A549 treated with AZD2906 at 1 μM for 4 hours (cell line): ENCODE results near the gene PHRF1. TPM values are rescaled to one million over a fixed set of nuclear protein-coding genes. Genes with fewer than 3 reads are reported as not detected.

ENCODE experiments used
- total RNA-seq: library from RNA; stranded (reverse); fragments of 200-300 nt; extraction: Qiagen RNA extraction; gene quantifications from 5 replicates; pipeline ENCODE4 v1.2.3, GENCODE V29; 2022

Gene PHRF1, protein sequence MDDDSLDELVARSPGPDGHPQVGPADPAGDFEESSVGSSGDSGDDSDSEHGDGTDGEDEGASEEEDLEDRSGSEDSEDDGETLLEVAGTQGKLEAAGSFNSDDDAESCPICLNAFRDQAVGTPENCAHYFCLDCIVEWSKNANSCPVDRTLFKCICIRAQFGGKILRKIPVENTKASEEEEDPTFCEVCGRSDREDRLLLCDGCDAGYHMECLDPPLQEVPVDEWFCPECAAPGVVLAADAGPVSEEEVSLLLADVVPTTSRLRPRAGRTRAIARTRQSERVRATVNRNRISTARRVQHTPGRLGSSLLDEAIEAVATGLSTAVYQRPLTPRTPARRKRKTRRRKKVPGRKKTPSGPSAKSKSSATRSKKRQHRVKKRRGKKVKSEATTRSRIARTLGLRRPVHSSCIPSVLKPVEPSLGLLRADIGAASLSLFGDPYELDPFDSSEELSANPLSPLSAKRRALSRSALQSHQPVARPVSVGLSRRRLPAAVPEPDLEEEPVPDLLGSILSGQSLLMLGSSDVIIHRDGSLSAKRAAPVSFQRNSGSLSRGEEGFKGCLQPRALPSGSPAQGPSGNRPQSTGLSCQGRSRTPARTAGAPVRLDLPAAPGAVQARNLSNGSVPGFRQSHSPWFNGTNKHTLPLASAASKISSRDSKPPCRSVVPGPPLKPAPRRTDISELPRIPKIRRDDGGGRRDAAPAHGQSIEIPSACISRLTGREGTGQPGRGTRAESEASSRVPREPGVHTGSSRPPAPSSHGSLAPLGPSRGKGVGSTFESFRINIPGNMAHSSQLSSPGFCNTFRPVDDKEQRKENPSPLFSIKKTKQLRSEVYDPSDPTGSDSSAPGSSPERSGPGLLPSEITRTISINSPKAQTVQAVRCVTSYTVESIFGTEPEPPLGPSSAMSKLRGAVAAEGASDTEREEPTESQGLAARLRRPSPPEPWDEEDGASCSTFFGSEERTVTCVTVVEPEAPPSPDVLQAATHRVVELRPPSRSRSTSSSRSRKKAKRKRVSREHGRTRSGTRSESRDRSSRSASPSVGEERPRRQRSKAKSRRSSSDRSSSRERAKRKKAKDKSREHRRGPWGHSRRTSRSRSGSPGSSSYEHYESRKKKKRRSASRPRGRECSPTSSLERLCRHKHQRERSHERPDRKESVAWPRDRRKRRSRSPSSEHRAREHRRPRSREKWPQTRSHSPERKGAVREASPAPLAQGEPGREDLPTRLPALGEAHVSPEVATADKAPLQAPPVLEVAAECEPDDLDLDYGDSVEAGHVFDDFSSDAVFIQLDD (N-terminal part only)
- 32.6 to 39.0 TPM (median 36.7 TPM) in 5 replicates for total RNA-seq

DNA sequence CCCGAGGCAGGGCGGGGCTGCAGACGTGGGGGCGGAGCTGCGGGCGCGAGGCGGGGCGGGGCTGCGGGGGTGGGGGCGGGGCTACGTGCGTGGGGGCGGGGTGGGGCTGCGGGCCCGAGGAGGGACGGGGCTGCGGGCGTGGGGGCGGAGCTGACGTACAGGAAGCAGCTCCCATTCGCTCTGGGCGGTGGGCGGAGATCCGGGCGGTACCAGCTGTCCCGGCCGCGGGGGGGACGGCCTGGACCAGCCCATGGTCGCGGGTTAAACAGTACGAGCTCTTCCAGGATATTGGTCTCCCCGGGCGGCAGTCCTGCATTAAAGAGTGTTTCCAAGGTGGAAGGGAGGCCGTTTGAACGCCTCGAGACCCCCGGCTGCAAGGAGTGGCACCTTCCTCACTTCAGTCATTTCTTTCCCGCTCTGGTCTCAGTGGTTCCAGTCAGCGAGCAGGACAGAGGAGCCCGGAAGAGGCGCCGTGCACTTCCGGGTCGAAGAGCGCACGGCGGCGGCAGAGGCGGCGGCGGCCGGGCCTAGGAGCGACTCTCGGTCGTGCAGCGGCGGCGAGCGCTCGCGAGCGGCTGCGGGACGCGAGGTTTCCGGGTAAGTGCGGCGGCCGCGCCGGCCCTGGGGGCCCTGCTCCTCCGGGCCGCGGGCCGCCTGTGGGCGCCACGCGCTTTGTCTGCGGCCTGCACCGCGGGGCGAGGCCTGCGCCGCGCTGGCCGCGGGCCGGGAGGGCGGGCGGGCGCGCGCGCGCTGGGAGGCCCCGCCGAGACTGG lies at the start of gene PHRF1:
Gene PHRF1 (plus strand): TSS at position 475 of the 773 bp plus-strand sequence. CDS start 5,043 bp downstream, outside the sequence.

DNA sequence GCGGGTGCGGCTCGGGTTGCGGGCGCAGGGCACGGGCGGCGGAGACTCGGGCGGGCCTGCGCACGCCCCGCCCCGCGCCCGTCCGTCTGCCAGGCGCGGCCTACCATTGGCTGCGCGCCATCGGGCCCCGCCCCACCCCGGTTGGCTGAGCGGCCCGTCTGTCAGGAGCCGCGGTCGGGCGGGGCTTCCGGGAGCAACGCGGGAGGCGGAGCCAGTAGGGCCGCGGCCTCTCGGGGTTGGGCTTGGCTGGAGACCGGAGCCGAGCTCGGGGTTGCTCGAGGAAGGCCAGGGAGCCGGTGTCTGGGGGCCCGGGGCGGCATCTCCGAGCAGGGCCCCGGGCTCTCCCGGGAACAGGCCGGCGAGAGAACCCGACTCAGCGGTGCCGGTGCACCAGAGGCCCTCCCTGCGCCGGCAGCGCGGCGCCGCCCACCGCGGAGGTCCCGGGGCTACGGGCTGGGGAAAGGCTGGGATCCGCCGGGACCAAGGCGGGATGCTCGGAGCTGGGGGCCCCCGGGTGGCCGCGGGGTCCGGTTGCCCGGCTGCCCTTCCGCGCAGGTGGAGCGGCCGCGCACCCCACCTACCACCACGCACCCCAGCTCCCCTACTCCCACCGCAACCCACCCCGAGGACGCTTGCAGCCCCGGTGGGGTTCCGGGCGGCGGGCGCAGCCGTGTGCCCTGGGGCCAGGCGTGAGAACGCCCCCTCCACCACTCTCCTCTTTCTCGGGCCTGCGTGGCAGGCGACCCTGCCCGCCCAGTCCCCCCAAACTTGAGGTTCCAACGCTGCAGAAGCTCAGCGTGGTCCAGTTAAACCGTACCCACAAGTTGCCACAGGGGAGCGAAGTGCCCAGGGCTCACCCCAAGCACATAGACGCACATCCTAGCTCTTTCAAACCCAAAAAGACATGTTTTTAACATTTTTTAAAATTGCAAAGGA lies 40.5 kb upstream of the PHRF1 start, which contains the start of gene HRAS:
Gene HRAS (minus strand): TSS at position 58 of the 936 bp plus-strand sequence.

DNA sequence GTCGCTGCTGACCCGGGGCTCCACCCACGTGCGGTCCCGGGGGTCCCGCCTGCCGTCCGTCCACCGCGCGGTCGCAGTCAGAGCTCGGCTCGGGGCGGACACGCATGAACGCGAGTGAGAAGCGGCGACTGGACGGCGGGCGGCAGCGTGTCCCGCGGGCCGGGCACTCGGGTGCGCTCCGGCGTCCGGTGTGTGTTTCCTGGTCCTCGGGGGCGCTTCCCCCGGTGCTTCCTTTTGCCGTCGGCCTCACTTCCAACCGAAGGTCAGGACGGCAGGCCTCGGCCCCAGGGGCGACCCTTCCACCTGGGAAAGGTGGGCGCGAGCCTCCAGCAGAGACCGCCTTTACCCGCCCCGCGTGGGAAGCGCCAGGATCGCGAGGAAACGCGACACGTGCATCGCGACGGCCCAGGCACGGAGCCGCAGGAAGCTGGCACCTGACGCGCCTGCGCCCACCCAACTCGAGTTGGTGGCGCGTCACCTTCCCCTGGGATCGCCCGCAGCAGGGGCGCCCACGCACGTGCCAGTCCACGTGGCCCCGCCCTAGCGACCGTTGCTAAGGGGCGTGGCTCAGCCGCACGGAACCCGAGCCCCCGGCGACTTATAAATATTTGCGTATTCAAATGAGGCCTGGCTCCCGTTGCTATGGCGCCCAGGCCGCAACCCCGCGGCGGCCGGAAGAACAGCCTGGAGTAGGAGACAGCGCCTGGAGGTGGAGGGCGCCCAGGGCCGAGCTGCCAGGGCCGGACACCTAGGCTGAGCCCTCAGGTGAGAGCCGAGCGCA lies 39.2 kb upstream of the PHRF1 start, which contains the start of gene LRRC56:
Gene LRRC56 (plus strand): TSS at position 687 of the 781 bp plus-strand sequence. CDS start 3,158 bp downstream, outside the sequence.

DNA sequence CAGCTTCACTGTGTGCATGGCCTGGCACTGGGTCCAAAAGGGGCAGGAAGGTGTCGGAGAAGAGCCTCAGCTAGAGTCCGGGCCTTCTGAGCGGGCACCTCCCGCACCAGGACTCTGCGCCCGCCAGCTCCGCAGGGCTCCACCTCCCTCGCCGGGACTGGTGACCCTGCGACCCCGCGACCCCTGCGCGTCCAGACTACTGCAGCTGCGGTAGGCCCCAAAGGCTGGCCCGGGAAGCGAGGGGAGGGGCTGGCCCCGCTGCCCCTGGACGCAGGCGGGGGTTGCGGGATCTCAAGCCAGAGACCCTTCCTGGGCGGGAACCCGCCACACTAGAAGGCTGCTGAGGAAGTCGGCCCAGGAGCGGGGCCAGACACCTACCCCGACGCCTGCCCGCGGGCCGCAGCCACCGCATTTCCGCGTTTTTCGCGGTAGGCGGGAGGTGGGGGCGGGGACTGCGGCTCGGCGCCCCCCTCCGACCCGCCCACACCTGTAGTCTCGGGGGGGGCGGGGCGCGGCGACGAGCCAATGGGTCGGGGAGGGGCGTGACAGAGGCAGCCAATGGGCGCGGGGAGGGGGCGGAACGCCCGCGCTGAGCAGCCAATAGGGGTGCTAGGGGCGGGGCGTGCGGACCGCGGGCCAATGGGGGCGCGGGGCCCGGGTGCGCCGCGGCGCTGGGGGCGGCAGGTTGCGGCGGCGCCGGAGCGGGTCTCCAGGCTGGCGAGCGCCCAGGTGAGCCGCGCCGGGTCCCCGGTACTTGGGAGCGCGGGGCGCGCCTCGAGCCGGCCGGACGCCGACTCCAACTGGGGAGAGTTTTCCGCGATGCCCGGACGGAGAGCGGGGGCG lies 15.7 kb upstream of the PHRF1 start, which contains the start of the genes LMNTD2 and RASSF7:
Gene LMNTD2 (minus strand): TSS at position 434 of the 843 bp plus-strand sequence. CDS start 22 bp downstream, at position 412.
Gene RASSF7 (plus strand): TSS at position 666 of the 843 bp plus-strand sequence. CDS start 799 bp downstream, outside the sequence.

DNA sequence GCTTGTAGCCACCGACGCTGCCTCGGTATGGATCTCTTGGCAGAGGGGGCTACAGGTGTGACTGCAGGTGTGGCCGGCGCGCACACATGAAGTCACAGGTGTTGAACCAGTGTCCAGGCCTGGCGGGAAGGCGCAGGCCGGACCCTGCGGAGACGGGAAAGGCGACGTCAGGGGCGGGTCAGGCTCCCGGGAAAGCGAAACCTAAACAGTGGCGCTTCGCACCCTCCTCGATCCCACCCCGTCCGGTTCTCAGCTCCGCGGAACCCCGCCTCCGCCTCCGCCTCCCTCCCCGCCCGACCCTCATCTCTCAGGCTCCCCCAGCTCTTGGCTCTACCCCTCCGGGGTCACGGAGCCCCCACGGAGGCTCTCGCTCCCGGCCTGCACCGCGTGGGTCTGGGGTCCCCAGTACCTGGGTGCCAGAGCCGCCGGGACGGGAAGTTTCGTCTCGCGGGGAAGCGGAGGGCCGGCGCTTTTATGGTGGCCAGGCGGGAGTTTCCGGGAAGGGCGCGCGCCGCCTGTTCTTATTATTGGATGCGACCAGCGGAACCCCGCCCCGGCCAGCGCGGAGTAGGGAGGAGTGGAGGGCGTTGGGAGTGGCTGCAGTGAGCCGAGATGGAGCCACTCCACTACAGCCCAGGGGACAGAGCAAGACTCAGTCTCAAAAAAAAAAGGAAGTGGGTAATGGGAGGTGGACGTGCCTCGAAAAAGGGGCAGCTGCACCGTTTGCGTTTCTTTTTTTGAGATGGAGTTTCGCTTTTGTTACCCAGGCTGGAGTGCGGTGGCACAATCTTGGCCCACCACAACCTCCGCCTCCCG lies 39.4 kb downstream of the PHRF1 start, which contains the start of gene IRF7:
Gene IRF7 (minus strand): TSS at position 447 of the 816 bp plus-strand sequence. CDS start 586 bp downstream, outside the sequence.

DNA sequence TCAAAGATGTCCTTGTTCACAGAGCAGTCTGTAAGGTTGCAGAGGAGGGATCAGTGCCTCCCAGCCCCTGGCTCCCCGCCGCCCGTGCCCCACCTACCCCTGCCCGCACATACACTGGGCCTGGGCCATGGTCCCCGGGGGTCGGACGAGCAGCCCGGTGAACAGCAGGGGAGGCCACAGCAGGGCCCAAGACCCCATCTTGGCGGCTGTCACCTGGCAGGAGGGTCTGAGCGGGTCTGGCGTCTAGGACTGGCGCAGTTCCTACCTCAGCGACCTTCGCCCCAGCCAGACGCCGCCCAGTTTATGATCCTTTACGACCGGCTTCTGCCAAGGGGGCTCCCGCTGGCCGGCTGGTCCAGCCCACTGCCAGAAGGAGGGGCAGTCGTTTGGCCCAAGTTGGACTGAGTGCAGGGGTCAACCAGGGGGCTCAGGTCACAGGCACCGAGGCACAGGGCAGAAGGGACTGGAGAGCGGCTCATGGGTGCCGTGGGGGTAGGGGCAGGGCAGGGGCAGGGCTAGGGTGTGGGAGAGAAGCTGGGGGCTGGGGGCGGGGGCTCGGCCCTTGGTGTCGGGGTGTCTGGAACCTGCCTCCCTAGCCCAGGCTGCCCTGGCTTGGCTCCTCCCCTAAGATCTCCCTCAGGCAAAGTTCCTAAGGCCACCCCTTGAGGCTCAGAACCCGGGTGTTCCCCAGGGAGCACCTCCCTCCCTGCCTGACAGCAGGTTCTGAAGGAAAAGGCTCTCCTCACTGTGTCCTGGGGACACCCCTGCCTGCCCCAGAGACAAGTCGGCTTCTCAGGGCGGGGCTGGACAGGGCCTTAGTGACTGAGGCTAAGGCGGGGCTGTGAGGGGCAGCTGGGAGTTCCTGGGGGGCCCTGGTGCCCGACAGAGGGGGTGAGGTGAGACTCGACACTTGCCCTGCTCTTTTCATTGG lies 48.7 kb downstream of the PHRF1 start, which contains the start of gene CDHR5:
Gene CDHR5 (minus strand): TSS at position 251 of the 931 bp plus-strand sequence. CDS start 53 bp downstream, at position 198.

DNA sequence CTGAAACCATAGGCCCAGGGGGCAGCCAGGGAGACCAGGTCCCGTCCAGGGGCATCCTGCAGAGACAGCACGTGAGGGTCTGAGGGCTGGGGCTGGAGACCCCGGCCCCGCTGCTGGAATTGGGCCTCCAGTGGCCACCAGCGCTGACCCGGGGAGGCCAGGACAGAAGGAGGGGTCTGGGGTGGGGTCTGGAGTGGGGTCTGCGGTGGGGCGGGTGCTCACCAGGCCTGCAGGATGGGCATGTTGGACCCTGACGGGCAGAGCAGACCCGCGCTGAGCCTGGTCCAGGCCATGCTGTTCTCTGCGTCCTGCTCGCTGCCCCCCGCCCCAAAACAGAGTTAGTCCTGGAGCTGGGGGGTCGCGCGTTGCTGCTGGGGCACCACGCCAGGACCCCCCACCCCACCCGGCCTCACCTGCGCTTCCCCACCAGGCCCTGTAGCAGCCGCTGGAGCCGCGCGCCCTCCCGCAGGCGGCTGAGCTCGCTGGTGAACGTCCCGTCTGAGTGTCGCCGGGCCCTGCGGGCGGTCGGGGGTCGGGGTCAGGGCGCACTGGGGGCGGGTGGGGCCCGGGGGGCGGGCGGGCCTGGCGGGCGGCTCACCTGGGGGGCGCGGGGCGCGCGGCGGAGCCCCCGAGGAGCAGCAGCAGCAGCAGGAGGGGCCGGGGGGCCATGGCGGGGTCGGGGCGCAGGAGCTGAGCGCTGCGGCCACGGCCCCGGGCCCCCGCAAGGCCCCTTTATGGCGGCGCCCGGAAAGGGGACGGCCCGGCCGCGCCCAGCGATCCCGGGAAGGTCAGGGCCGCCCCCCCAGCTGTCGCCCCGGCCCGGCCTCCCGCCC lies 50.4 kb downstream of the PHRF1 start, which contains the start of gene SCT:
Gene SCT (minus strand): TSS at position 707 of the 833 bp plus-strand sequence. CDS start 38 bp downstream, at position 669.

DNA sequence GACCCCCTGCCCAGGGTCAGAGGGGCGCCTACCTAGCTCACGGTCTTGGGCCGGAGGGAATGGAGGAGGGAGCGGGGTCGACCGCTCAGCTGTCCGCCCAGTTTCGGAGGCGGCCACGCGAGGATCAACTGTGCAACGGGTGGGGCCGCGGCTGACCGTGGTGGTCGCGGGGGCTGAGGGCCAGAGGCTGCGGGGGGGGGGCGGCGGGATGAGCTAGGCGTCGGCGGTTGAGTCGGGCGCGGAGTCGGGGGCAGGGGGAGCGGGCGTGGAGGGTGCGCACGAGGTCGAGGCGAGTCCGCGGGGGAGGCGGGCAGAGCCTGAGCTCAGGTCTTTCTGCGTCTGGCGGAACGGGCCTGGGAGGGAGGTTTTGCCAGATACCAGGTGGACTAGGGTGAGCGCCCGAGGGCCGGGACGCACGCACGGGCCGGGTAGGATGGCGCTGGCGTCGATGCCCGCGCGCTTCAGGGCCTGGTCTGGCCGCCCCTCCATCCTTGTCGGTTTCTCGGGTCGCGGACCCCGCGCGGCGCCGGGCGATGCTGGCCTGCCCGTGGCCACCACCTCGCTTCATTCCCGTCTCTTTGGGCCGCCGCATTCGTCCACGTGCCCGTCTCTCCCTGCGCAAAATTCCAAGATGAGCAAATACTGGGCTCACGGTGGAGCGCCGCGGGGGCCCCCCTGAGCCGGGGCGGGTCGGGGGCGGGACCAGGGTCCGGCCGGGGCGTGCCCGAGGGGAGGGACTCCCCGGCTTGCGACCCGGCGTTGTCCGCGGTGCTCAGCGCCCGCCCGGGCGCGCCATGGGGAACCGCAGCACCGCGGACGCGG lies 60.5 kb downstream of the PHRF1 start, which contains the start of gene DRD4:
Gene DRD4 (plus strand): TSS at position 759 of the 822 bp plus-strand sequence. CDS start 36 bp downstream, at position 795.

Other genes starting within 250 kb of the PHRF1 start
- gene B4GALNT4, start 207.0 kb upstream of the PHRF1 start, total RNA-seq = 9.8 to 19.5 TPM (median 14.0 TPM) in 5 replicates
- gene PKP3, start 182.3 kb upstream of the PHRF1 start, total RNA-seq = 30.1 to 40.1 TPM (median 38.2 TPM) in 5 replicates
- gene SIGIRR, start 161.5 kb upstream of the PHRF1 start, total RNA-seq = 57.4 to 92.9 TPM (median 91.1 TPM) in 5 replicates
- gene ANO9, start 134.5 kb upstream of the PHRF1 start, total RNA-seq = 0.44 to 1.1 TPM (median 0.70 TPM) in 5 replicates
- 34.6 to 45.9 TPM (median 44.3 TPM) in 5 replicates for gene PTDSS2, start 126.2 kb upstream of the PHRF1 start, total RNA-seq
- 144 to 193 TPM (median 179 TPM) in 5 replicates for gene RNH1, start 69.2 kb upstream of the PHRF1 start, total RNA-seq
- gene HRAS, start 40.9 kb upstream of the PHRF1 start, total RNA-seq = 118 to 183 TPM (median 159 TPM) in 5 replicates
- 0.65 to 1.1 TPM (median 0.94 TPM) in 5 replicates for gene LRRC56, start 38.9 kb upstream of the PHRF1 start, total RNA-seq
- 1.4 to 3.0 TPM (median 2.9 TPM) in 5 replicates for gene LMNTD2, start 15.7 kb upstream of the PHRF1 start, total RNA-seq
- gene RASSF7, start 15.5 kb upstream of the PHRF1 start, total RNA-seq = 48.7 to 64.3 TPM (median 60.3 TPM) in 5 replicates
- gene IRF7, start 39.5 kb downstream of the PHRF1 start, total RNA-seq = 4.5 to 8.4 TPM (median 7.3 TPM) in 5 replicates
- 0.03 to 0.41 TPM (median 0.09 TPM) in 5 replicates for gene CDHR5, start 48.5 kb downstream of the PHRF1 start, total RNA-seq
- gene SCT, start 50.7 kb downstream of the PHRF1 start, total RNA-seq = not detected in 5 replicates
- 0.20 to 0.34 TPM (median 0.29 TPM) in 5 replicates for gene DRD4, start 60.8 kb downstream of the PHRF1 start, total RNA-seq
- 32.1 to 37.2 TPM (median 36.5 TPM) in 5 replicates for gene DEAF1, start 118.8 kb downstream of the PHRF1 start, total RNA-seq
- gene TMEM80, start 119.3 kb downstream of the PHRF1 start, total RNA-seq = 8.1 to 12.3 TPM (median 10.8 TPM) in 5 replicates
- gene EPS8L2, start 129.8 kb downstream of the PHRF1 start, total RNA-seq = 75.7 to 126 TPM (median 112 TPM) in 5 replicates
- 373 to 432 TPM (median 392 TPM) in 5 replicates for gene TALDO1, start 171.0 kb downstream of the PHRF1 start, total RNA-seq
- 40.1 to 46.1 TPM (median 41.7 TPM) in 5 replicates for gene GATD1, start 201.0 kb downstream of the PHRF1 start, total RNA-seq
- gene CEND1, start 213.6 kb downstream of the PHRF1 start, total RNA-seq = 1.6 to 2.9 TPM (median 2.1 TPM) in 5 replicates
- gene SLC25A22, start 221.8 kb downstream of the PHRF1 start, total RNA-seq = 21.2 to 36.1 TPM (median 32.3 TPM) in 5 replicates
- gene PIDD1, start 228.8 kb downstream of the PHRF1 start, total RNA-seq = 9.0 to 15.5 TPM (median 13.9 TPM) in 5 replicates
- 1,597 to 2,654 TPM (median 2,318 TPM) in 5 replicates for gene RPLP2, start 233.5 kb downstream of the PHRF1 start, total RNA-seq
- gene PNPLA2, start 242.4 kb downstream of the PHRF1 start, total RNA-seq = 37.0 to 61.7 TPM (median 57.7 TPM) in 5 replicates